Gastrocnemius medialis (tissue), 4 donors: ENCODE data around the gene ALKAL2. TPM values are rescaled to one million over a fixed set of nuclear protein-coding genes. Genes with fewer than 3 reads are reported as not detected.

Experiments
- ATAC-seq, 2 donors: fragments of 150-250 bp; one replicate each; pipeline ENCODE4 v1.9.1; 2016
- DNase-seq, 2 donors: peaks; one replicate each; pipeline ENCODE4 v3.0.0-alpha.2; 2019
- H3K27ac ChIP-seq, 4 donors: fragments of 200-600 bp; sonication (generic); 1 replicate in 1 of 4; 2 replicates in 3 of 4; pipeline ENCODE4 v1.5.1; 2016 to 2018; ENCODE audit warnings: mild to moderate bottlenecking in 2 of 4, moderate library complexity in 1 of 4
- H3K27me3 ChIP-seq, 3 donors: fragments of 200-600 bp; sonication (generic) in 2 of 3; 1 replicate in 1 of 3; 2 replicates in 2 of 3; pipeline versions ENCODE4 v1.5.1 to v1.6.0; 2016 to 2019; ENCODE audit warnings: mild to moderate bottlenecking in 1 of 3, moderate library complexity in 1 of 3
- H3K36me3 ChIP-seq, 2 donors: fragments of 200-600 bp; sonication (generic) in 1 of 2; one replicate each; pipeline ENCODE4 v1.5.1; 2017 to 2018
- H3K4me1 ChIP-seq, 2 donors: fragments of 200-600 bp; sonication (generic) in 1 of 2; one replicate each; pipeline ENCODE4 v1.5.1; 2016 to 2017; ENCODE audit warnings: mild to moderate bottlenecking in 2 of 2
- H3K4me3 ChIP-seq, 4 donors: fragments of 200-600 bp; sonication (generic) in 3 of 4; 1 replicate in 1 of 4; 2 replicates in 3 of 4; pipeline ENCODE4 v1.5.1; 2016 to 2019; ENCODE audit warnings: mild to moderate bottlenecking in 2 of 4
- H3K9me3 ChIP-seq, 3 donors: fragments of 200-600 bp; sonication (generic) in 2 of 3; 1 replicate in 1 of 3; 2 replicates in 2 of 3; pipeline ENCODE4 v1.5.1; 2016 to 2019
- POLR2A ChIP-seq, 2 donors: fragments of 450-650 bp; IDR thresholded peaks; one replicate each; pipeline ENCODE4 v1.6.1; 2017; ENCODE audit warnings: antibody characterized with exemption in 2 of 2, mild to moderate bottlenecking in 2 of 2, moderate library complexity in 2 of 2
- in situ Hi-C, 4 donors: fragments of 200-750 bp; cut with MboI; loops; one replicate each; pipeline versions ENCODE4 v1.15.0 to v1.8.0; 2017; ENCODE audit warnings: low sequenced_read_pairs in 4 of 4
- intact Hi-C: fragments of 100-400 bp; cut with DNase I; formaldehyde crosslinking; loops from one replicate; pipeline ENCODE4 v1.15.1; 2023; ENCODE audit warnings: low total_unique reads
- total RNA-seq, 4 donors: library from RNA; depleted of rRNA; stranded (reverse); fragments of >200 nt; gene quantifications; one replicate each; pipeline versions ENCODE4 v1.1.0 to v1.2.3, GENCODE V29; 2016
- TF ChIP-seq, protein P1 (sequence below), 5 experiments: fragments of 450-650 bp in 3 of 5; fragments of 200-600 bp in 2 of 5; sonication (generic) in 2 of 5; IDR thresholded peaks in 4 of 5; conservative IDR thresholded peaks in 1 of 5; 1 replicate in 4 of 5; 2 replicates in 1 of 5; pipeline ENCODE4 v1.5.1; 2016 to 2019; ENCODE audit warnings: antibody characterized with exemption in 5 of 5, mild to moderate bottlenecking in 3 of 5, moderate library complexity in 3 of 5

The ALKAL2 gene
- total RNA-seq, 4 donors from 2014 or later, result not detected

- TF ChIP-seq, protein P1, sequence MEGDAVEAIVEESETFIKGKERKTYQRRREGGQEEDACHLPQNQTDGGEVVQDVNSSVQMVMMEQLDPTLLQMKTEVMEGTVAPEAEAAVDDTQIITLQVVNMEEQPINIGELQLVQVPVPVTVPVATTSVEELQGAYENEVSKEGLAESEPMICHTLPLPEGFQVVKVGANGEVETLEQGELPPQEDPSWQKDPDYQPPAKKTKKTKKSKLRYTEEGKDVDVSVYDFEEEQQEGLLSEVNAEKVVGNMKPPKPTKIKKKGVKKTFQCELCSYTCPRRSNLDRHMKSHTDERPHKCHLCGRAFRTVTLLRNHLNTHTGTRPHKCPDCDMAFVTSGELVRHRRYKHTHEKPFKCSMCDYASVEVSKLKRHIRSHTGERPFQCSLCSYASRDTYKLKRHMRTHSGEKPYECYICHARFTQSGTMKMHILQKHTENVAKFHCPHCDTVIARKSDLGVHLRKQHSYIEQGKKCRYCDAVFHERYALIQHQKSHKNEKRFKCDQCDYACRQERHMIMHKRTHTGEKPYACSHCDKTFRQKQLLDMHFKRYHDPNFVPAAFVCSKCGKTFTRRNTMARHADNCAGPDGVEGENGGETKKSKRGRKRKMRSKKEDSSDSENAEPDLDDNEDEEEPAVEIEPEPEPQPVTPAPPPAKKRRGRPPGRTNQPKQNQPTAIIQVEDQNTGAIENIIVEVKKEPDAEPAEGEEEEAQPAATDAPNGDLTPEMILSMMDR (IDR thresholded peaks at IDR 0.05 in 4 of 5, conservative IDR thresholded peaks at IDR 0.05 in 1 of 5), result no peak
- TF ChIP-seq POLR2A (IDR thresholded peaks at IDR 0.05), result no peak
- intact Hi-C loops, result no loop called here
- no peaks in the 10 kb centered on the region for H3K27me3 ChIP-seq
- no peak overlapping the region for H3K27ac ChIP-seq
- no peaks in the 10 kb centered on the region for H3K4me1 ChIP-seq
- ATAC-seq (no peak), DNase-seq (no peak)
- H3K36me3 ChIP-seq, result peaks cover 0 to 10% of the 10 kb centered on the region in 2 donors
- H3K9me3 ChIP-seq, result no peaks in the 10 kb centered on the region
- no peak overlapping the region for H3K4me3 ChIP-seq
- in situ Hi-C loops, result no loop called here
These were observed 32.7 kb downstream of the ALKAL2 start for GRCh38 chr2:255195-255594.

DNA sequence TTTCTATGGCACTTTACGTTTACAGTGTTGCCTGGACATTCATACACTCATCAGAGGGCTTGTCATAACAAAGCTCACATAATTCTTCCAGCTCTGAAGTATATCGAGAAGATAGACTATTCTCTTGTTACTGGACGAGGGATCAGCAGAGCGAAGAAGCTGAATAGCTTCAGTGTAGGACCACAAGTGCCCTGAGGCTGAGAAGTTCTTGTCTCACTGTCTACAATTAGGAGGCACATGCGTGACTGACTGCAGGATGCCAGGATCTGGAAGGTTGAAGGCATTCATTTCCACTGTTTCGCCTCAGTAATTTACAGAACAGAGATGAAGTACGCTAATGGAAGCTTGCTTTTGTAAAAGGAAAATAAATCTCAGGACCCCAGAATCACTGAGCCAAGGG is 33.6 kb downstream of the ALKAL2 start:
- DNase-seq (no peak), ATAC-seq (no peak)
- Histone ChIP-seq H3K4me3 (no peak overlapping the region), H3K27ac (no peak overlapping the region), H3K4me1 (no peaks in the 10 kb centered on the region), H3K9me3 (no peaks in the 10 kb centered on the region), H3K36me3 (peaks cover 0 to 15% of the 10 kb centered on the region in 2 donors), H3K27me3 (no peaks in the 10 kb centered on the region)
- intact Hi-C loops (no loop called here), in situ Hi-C loops (no loop called here)
- TF ChIP-seq, protein P1 (IDR thresholded peaks at IDR 0.05 in 4 of 5, conservative IDR thresholded peaks at IDR 0.05 in 1 of 5), result no peak
- no peak for TF ChIP-seq POLR2A (IDR thresholded peaks at IDR 0.05)

- no peak for ATAC-seq
- no peak for DNase-seq
- peaks cover 0 to 12% of the 10 kb centered on the region in 2 donors for H3K36me3 ChIP-seq
- no peak overlapping the region for H3K4me3 ChIP-seq
- H3K9me3 ChIP-seq, result no peaks in the 10 kb centered on the region
- no peaks in the 10 kb centered on the region for H3K4me1 ChIP-seq
- TF ChIP-seq, protein P1 (IDR thresholded peaks at IDR 0.05 in 4 of 5, conservative IDR thresholded peaks at IDR 0.05 in 1 of 5), result no peak
- TF ChIP-seq POLR2A (IDR thresholded peaks at IDR 0.05), result no peak
- intact Hi-C loops, result no loop called here
- H3K27ac ChIP-seq, result no peak overlapping the region
- in situ Hi-C loops, result no loop called here
- H3K27me3 ChIP-seq, result no peaks in the 10 kb centered on the region
These were observed 34.7 kb downstream of the ALKAL2 start for GRCh38 chr2:253202-253638.

DNA sequence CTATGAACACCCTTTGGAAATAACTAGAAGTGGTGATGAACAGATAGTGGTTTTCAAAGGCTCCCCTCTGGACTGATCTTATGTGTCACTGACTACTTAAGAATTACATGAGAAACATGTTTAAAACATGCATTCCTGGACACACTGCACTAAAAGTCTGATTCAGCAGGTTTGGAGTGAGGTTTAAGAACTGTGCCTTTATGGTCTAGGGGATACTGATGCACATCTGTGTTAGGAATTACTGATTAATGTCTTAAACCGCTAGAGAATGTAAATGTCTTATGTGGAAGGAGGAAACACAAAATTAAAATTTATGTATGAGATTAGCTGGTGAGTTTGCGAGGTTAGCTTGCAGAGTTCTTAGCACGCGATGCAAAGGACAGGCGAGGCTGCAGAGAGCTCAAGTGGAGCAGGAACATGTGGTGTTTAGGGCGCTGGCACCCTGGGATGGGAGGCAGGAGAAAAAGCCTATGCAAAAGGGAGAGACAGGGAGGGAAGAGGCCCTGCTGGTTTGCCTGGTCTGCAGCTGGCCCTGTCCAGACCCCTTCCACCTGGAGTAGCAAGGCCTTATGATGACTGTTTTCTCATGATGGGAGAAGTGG is 35.8 kb downstream of the ALKAL2 start:
- no peaks in the 10 kb centered on the region for H3K4me1 ChIP-seq
- in situ Hi-C loops, result no loop called here
- intact Hi-C loops, result no loop called here

More for the DNA sequence above, 35.8 kb downstream of the ALKAL2 start:
- Histone ChIP-seq H3K27ac (no peak overlapping the region), H3K4me3 (no peak overlapping the region), H3K27me3 (no peaks in the 10 kb centered on the region), H3K36me3 (peaks cover 0 to 12% of the 10 kb centered on the region in 2 donors), H3K9me3 (no peaks in the 10 kb centered on the region)
- TF ChIP-seq, protein P1 (IDR thresholded peaks at IDR 0.05 in 4 of 5, conservative IDR thresholded peaks at IDR 0.05 in 1 of 5), result no peak
- TF ChIP-seq POLR2A (IDR thresholded peaks at IDR 0.05), result no peak
- ATAC-seq (no peak), DNase-seq (no peak)
